H1 (cell line): ENCODE data around the gene NEDD8. TPM values are rescaled to one million over a fixed set of nuclear protein-coding genes. Genes with fewer than 3 reads are reported as not detected.

Experiments used
- CTCF ChIA-PET: fragments of 300-600 bp; sonication (Branson Sonifier 250); formaldehyde crosslinking; loops from one replicate; lab custom pipeline; 2021; ENCODE audit not compliant: partially characterized antibody; lab: Charles Lee
- POLR2A ChIA-PET: fragments of 300-600 bp; sonication (Branson Sonifier 250); formaldehyde crosslinking; loops from one replicate; lab custom pipeline; 2021; ENCODE audit warnings: inconsistent platforms; ENCODE audit not compliant: partially characterized antibody; lab: Charles Lee
- DNase-seq, 2 experiments: peaks; one replicate each; pipeline versions ENCODE4 v3.0.0 to v3.0.0-alpha.2; 2010 to 2022; ENCODE audit warnings: low spot score in 2 of 2, low read depth in 1 of 2, mixed read lengths in 1 of 2
- FAIRE-seq: peaks from 2 replicates; lab custom pipeline; 2011; peaks lifted over from hg19 to GRCh38; lab: Jason Lieb, UNC
- H2AFZ ChIP-seq: 2 replicates; pipeline ENCODE4 v1.8.1; 2012; ENCODE audit warnings: low read length, inconsistent platforms
- H2AK5ac ChIP-seq: 2 replicates; pipeline ENCODE4 v1.6.1; 2013; ENCODE audit warnings: low read depth, low read length
- H2BK120ac ChIP-seq: replicated peaks from 2 replicates; pipeline ENCODE3; 2013; ENCODE audit warnings: low read depth, low read length, inconsistent platforms
- H2BK12ac ChIP-seq: 2 replicates; pipeline ENCODE4 v1.6.1; 2013; ENCODE audit warnings: low read depth, low read length
- H2BK15ac ChIP-seq: 2 replicates; pipeline ENCODE4 v1.6.1; 2013; ENCODE audit warnings: low read length
- H2BK20ac ChIP-seq: 2 replicates; pipeline ENCODE4 v1.6.1; 2013; ENCODE audit warnings: low read length
- H2BK5ac ChIP-seq: 2 replicates; pipeline ENCODE4 v1.6.1; 2013; ENCODE audit warnings: low read depth, low read length
- H3K14ac ChIP-seq: 2 replicates; pipeline ENCODE4 v1.6.1; 2013; ENCODE audit warnings: inconsistent platforms; ENCODE audit not compliant: insufficient read length
- H3K18ac ChIP-seq: 2 replicates; pipeline ENCODE4 v1.6.1; 2013; ENCODE audit warnings: low read length; ENCODE audit errors: extremely low read depth
- H3K23ac ChIP-seq: 2 replicates; pipeline ENCODE4 v1.6.1; 2013; ENCODE audit warnings: inconsistent platforms; ENCODE audit not compliant: insufficient read length
- H3K23me2 ChIP-seq: 2 replicates; pipeline ENCODE4 v1.6.1; 2013; ENCODE audit warnings: low read depth, low read length
- H3K27ac ChIP-seq: 2 replicates; pipeline ENCODE4 v1.6.1; 2011; ENCODE audit warnings: low read depth, low read length, inconsistent platforms
- H3K27me3 ChIP-seq, 4 experiments: replicated peaks in 1 of 4; 1 replicate in 1 of 4; 2 replicates in 3 of 4; pipeline versions ENCODE4 v1.6.1 to v1.8.1; 2011 to 2013; ENCODE audit warnings: low read length in 3 of 4, mild to moderate bottlenecking in 3 of 4, inconsistent platforms in 2 of 4, mixed read lengths in 2 of 4, moderate library complexity in 1 of 4; ENCODE audit not compliant: control insufficient read depth in 3 of 4, insufficient read depth in 3 of 4; ENCODE audit errors: extremely low read depth in 1 of 4
- H3K36me3 ChIP-seq, 4 experiments: 2 replicates each; pipeline versions ENCODE4 v1.6.1 to v1.8.1; 2011 to 2013; ENCODE audit warnings: mild to moderate bottlenecking in 4 of 4, low read length in 3 of 4, moderate library complexity in 2 of 4, control low read depth in 1 of 4, inconsistent platforms in 1 of 4; ENCODE audit not compliant: insufficient read depth in 4 of 4, control insufficient read depth in 2 of 4
- H3K4ac ChIP-seq: replicated peaks from 2 replicates; pipeline ENCODE3; 2013; ENCODE audit warnings: low read length, low read depth, mixed read lengths, inconsistent platforms; ENCODE audit not compliant: insufficient read length
- H3K4me1 ChIP-seq, 4 experiments: replicated peaks in 1 of 4; 1 replicate in 1 of 4; 2 replicates in 3 of 4; pipeline versions ENCODE4 v1.6.1 to v1.8.1; 2011 to 2013; ENCODE audit warnings: low read length in 3 of 4, inconsistent platforms in 2 of 4, mixed read lengths in 1 of 4; ENCODE audit not compliant: insufficient read depth in 4 of 4, control insufficient read depth in 3 of 4
- H3K4me2 ChIP-seq, 2 experiments: 2 replicates each; pipeline versions ENCODE4 v1.6.1 to v1.8.1; 2011 to 2013; ENCODE audit warnings: low read depth in 2 of 2, low read length in 2 of 2, control low read depth in 1 of 2, inconsistent platforms in 1 of 2, mild to moderate bottlenecking in 1 of 2; ENCODE audit not compliant: insufficient read depth in 1 of 2
- H3K4me3 ChIP-seq, 4 experiments: fragments of 200-600, 300-600 bp in 1 of 4; sonication (generic), shearing (Covaris generic), sonication (Bioruptor Twin) in 1 of 4; 2 replicates each; pipeline versions ENCODE4 v1.5.1 to v1.8.1; 2011 to 2016; ENCODE audit warnings: low read length in 4 of 4, low read depth in 3 of 4, control low read depth in 2 of 4, inconsistent platforms in 2 of 4, mild to moderate bottlenecking in 2 of 4, mixed read lengths in 1 of 4, moderate library complexity in 1 of 4; ENCODE audit not compliant: insufficient read depth in 2 of 4; ENCODE audit errors: extremely low read depth in 1 of 4
- H3K56ac ChIP-seq: replicated peaks from 2 replicates; pipeline ENCODE3; 2013; ENCODE audit warnings: low read depth, mild to moderate bottlenecking, mixed read lengths, low read length, inconsistent platforms; ENCODE audit not compliant: insufficient read length
- H3K79me1 ChIP-seq: 2 replicates; pipeline ENCODE4 v1.6.1; 2013; ENCODE audit warnings: low read depth, low read length, control low read depth
- H3K79me2 ChIP-seq, 2 experiments: 2 replicates each; pipeline versions ENCODE4 v1.6.1 to v1.8.1; 2012 to 2013; ENCODE audit warnings: low read length in 2 of 2, mild to moderate bottlenecking in 2 of 2, inconsistent platforms in 1 of 2; ENCODE audit not compliant: insufficient read depth in 2 of 2, control insufficient read depth in 1 of 2
- H3K9ac ChIP-seq, 4 experiments: replicated peaks in 1 of 4; 1 replicate in 1 of 4; 2 replicates in 3 of 4; pipeline versions ENCODE4 v1.6.1 to v1.8.1; 2011 to 2013; ENCODE audit warnings: low read depth in 3 of 4, low read length in 3 of 4, control low read depth in 2 of 4, mild to moderate bottlenecking in 2 of 4, moderate library complexity in 2 of 4, inconsistent platforms in 1 of 4; ENCODE audit errors: extremely low read depth in 1 of 4
- H3K9me3 ChIP-seq, 2 experiments: 2 replicates each; pipeline versions ENCODE4 v1.6.1 to v1.8.1; 2012 to 2013; ENCODE audit warnings: mild to moderate bottlenecking in 2 of 2, moderate library complexity in 2 of 2, control low read depth in 1 of 2, inconsistent platforms in 1 of 2, low read depth in 1 of 2, low read length in 1 of 2, mixed read lengths in 1 of 2; ENCODE audit not compliant: insufficient read depth in 2 of 2
- H4K20me1 ChIP-seq, 2 experiments: replicated peaks in 1 of 2; 2 replicates each; pipeline versions ENCODE3 to v1.8.1; 2011 to 2013; ENCODE audit warnings: inconsistent platforms in 2 of 2, low read length in 2 of 2, mild to moderate bottlenecking in 1 of 2; ENCODE audit not compliant: insufficient read depth in 2 of 2, control insufficient read depth in 1 of 2
- H4K5ac ChIP-seq: 2 replicates; pipeline ENCODE4 v1.6.1; 2013; ENCODE audit warnings: low read length, low read depth, mixed read lengths, inconsistent platforms; ENCODE audit not compliant: insufficient read length
- H4K8ac ChIP-seq: 2 replicates; pipeline ENCODE4 v1.8.0; 2013; ENCODE audit warnings: mild to moderate bottlenecking, moderate library complexity, low read length, inconsistent platforms; ENCODE audit not compliant: insufficient read depth; ENCODE audit errors: extremely low read depth
- H4K91ac ChIP-seq: replicated peaks from 2 replicates; pipeline ENCODE3; 2013; ENCODE audit warnings: low read length, mixed read lengths, inconsistent platforms; ENCODE audit not compliant: insufficient read length
- GABPA ChIP-seq: IDR thresholded peaks from 2 replicates; pipeline ENCODE4 v1.6.1; 2011; ENCODE audit warnings: mild to moderate bottlenecking, low read length, moderate library complexity, borderline replicate concordance; ENCODE audit not compliant: insufficient read depth
- NANOG ChIP-seq: IDR thresholded peaks from 2 replicates; pipeline ENCODE4 v1.6.1; 2011; ENCODE audit warnings: low read length, low read depth, mild to moderate bottlenecking, inconsistent platforms; ENCODE audit not compliant: insufficient read depth, poor library complexity, severe bottlenecking
- NRF1 ChIP-seq: IDR thresholded peaks from 2 replicates; pipeline ENCODE4 v1.6.1; 2011; ENCODE audit warnings: mild to moderate bottlenecking, low read depth, low read length, improper control_type of control experiment
- PHF8 ChIP-seq: fragments of 200-600 bp; sonication (generic); conservative IDR thresholded peaks from 2 replicates; pipeline ENCODE4 v1.7.1; 2012; ENCODE audit warnings: low read depth, mild to moderate bottlenecking, inconsistent platforms, low read length, moderate library complexity
- POLR2A ChIP-seq, 2 experiments: IDR thresholded peaks; 1 replicate in 1 of 2; 2 replicates in 1 of 2; pipeline ENCODE4 v1.6.1; 2011; ENCODE audit warnings: low read depth in 2 of 2, low read length in 2 of 2, mild to moderate bottlenecking in 2 of 2; ENCODE audit errors: control extremely low read depth in 1 of 2
- RAD21 ChIP-seq, 2 experiments: IDR thresholded peaks in 1 of 2; conservative IDR thresholded peaks in 1 of 2; 2 replicates each; pipeline ENCODE4 v1.6.1; 2011; ENCODE audit warnings: low read depth in 2 of 2, low read length in 2 of 2, improper control_type of control experiment in 1 of 2, inconsistent platforms in 1 of 2, mild to moderate bottlenecking in 1 of 2, moderate library complexity in 1 of 2
- SIN3A ChIP-seq, 2 experiments: IDR thresholded peaks in 1 of 2; conservative IDR thresholded peaks in 1 of 2; 2 replicates each; pipeline ENCODE4 v1.6.1; 2011 to 2012; ENCODE audit warnings: low read length in 2 of 2, improper control_type of control experiment in 1 of 2, low read depth in 1 of 2, mild to moderate bottlenecking in 1 of 2
- TAF7 ChIP-seq: optimal IDR thresholded peaks from 2 replicates; pipeline ENCODE3; 2011; ENCODE audit warnings: low read depth, mild to moderate bottlenecking, inconsistent platforms, low read length, moderate library complexity, borderline replicate concordance
- WGBS, 2 experiments: shearing (Covaris generic) in 1 of 2; methylation state at CpG; one replicate each; pipeline versions ENCODE4 v1.1.6 to v1.1.7; 2013 to 2015; ENCODE audit warnings: low lambda C conversion rate in 2 of 2, mixed read lengths in 2 of 2, inconsistent platforms in 1 of 2, low coverage in 1 of 2, missing lambda C conversion rate in 1 of 2; ENCODE audit not compliant: insufficient replicate concordance in 2 of 2, insufficient coverage in 1 of 2, insufficient read length in 1 of 2; ENCODE audit errors: extremely low coverage in 1 of 2, missing lambda C conversion rate in 1 of 2; 5-methylcytosine and 5-hydroxymethylcytosine counted together
- polyA plus RNA-seq, 7 experiments: library from polyadenylated mRNA; depleted of rRNA in 3 of 7; stranded (reverse) in 5 of 7; unstranded in 2 of 7; fragments of >200 nt in 5 of 7; fragments of 200-250 nt in 2 of 7; gene quantifications; 1 replicate in 5 of 7; 2 replicates in 1 of 7; 4 replicates in 1 of 7; pipeline versions ENCODE4 v1.2.1 to v1.2.3, GENCODE V29; 2011 to 2013; ENCODE audit warnings: missing spikeins in 2 of 7, mixed read lengths in 2 of 7
- total RNA-seq: library from RNA; stranded (reverse); fragmentation: NEBNext Ultra II Directional; extraction: Animal tissue kit (Norgen Biotek cat#: 25700); gene quantifications from 2 replicates; pipeline ENCODE4 v1.2.1, GENCODE V29; 2021

Gene NEDD8
- total and polyA plus RNA-seq, 2 of the 8 experiments (the other 6 are each of a cell fraction or from before 2014, with no cell fraction given) = 253 to 317 TPM

DNA sequence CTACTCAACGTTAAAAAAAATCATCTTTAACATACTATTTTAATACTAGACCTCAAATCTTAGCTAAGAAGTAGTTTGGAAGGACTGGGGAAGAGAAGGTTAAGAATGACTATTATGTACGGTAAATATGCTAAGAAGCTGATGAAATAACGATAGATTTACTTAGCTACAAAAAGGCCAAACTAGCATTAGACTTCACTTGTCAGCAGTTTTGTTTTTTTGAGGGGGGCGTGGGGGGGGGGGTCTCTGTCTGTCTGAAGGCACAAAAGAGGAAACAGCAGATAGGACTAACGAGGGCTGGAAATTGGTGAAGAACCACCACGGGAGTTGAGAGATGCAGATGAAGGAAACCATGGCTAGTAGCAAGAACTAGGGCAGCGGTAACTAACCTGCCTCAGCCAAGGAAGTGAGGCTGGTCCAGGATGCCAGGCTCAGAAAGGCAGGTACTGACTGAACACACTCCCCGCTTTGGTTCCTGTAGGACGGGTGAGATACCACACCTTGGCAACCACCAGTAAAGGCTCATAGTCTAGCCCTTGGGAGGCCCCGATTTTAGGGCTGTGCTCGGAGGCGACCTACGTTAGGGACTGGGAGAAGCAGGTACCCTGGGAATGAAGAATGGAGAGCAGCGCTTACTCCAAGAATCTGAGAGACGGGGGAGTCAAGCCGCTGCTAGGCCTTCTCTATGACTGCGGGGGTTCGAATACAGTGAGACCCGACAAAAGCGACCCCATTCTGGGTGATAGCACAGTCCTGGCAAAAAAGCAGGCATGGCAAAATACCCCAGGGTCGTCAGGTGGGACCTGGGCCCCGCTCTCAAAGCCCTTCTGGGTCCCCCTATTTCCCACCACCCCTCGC lies 675 bp downstream of the NEDD8 start:
- 20% methylated on average over 23 of the region's 23 CpGs; no CpG with 5 or more reads in 1 of the 2 experiments for WGBS, 2 experiments
- FAIRE-seq (no peak), DNase-seq (peak in 1 of 2 experiments; percentile 56)
- Histone ChIP-seq H2BK12ac (0 out of 2 replicates have a peak overlapping the region, but pooled peaks have one; percentile 12), H3K4me2 (peak overlapping the region; percentile 86 to 92), H3K14ac (no peak overlapping the region), H4K5ac (no peak overlapping the region), H3K23ac (no peak overlapping the region), H2BK5ac (peak overlapping the region; percentile 96; the same call in 1 of the 2 replicates), H3K56ac (peak overlapping the region; percentile 37), H2AK5ac (peak overlapping the region; percentile 96), H3K36me3 (peaks cover 0 to 22% (median 10%) of the 10 kb centered on the region in 4 experiments; a peak in 4 of 8 replicates), H3K23me2 (peaks cover 11% of the 10 kb centered on the region), H2BK15ac (peak overlapping the region; percentile 66; the same call in 1 of the 2 replicates), H3K9ac (peak overlapping the region; percentile 76 to 86 (median 80)), H3K9me3 (no peaks in the 10 kb centered on the region), H3K4me3 (peak overlapping the region; percentile 81 to 97 (median 88)), H3K27me3 (no peaks in the 10 kb centered on the region; a peak in 1 of 7 replicates), H2AFZ (peak overlapping the region; percentile 95; the same call in 1 of the 2 replicates), H4K8ac (peak overlapping the region; percentile 93), H3K4ac (no peak overlapping the region), H3K27ac (peak overlapping the region; percentile 94), H4K20me1 (peaks cover 0 to 5% of the 10 kb centered on the region in 2 experiments), H4K91ac (peak overlapping the region; percentile 41), H3K79me2 (peaks cover 3 to 55% of the 10 kb centered on the region in 2 experiments; a peak in 2 of 4 replicates), H3K4me1 (peaks cover 2 to 14% (median 4%) of the 10 kb centered on the region in 4 experiments; a peak in 5 of 7 replicates), H2BK20ac (no peak overlapping the region), H2BK120ac (no peak overlapping the region), H3K79me1 (no peaks in the 10 kb centered on the region; the same call in 1 of the 2 replicates), H3K18ac (peak overlapping the region; percentile 64; the same call in 1 of the 2 replicates)
- POLR2A ChIA-PET = interaction anchor here (0.6 to 2.2 kb wide), 10 partner anchors 8 to 452 kb away, joined by 3 to 6 read pairs (median 4); partner anchors contain the start of genes CHMP4A, MDP1 and TM9SF1
- CTCF ChIA-PET = interaction anchor here (0.7 to 1.9 kb wide), 7 partner anchors 10 to 122 kb away, joined by 3 to 6 read pairs (median 4); partner anchors contain the start of gene MDP1
- TF ChIP-seq SIN3A (conservative IDR thresholded peaks at IDR 0.05 in 1 of 2, IDR thresholded peaks at IDR 0.05 in 1 of 2; ENCODE audit: low read depth in 1 of 2, low read length in 2 of 2) = no peak
- peak in 1 of 2 experiments; percentile 60; a peak in 1 of 3 replicates for TF ChIP-seq POLR2A (IDR thresholded peaks at IDR 0.05; ENCODE audit: control extremely low read depth in 1 of 2, low read depth in 2 of 2, low read length in 2 of 2)
- TF ChIP-seq RAD21 (IDR thresholded peaks at IDR 0.05 in 1 of 2, conservative IDR thresholded peaks at IDR 0.05 in 1 of 2; ENCODE audit: low read depth in 2 of 2, low read length in 2 of 2) = no peak
- no peak for TF ChIP-seq NANOG
- no peak for TF ChIP-seq NRF1
- TF ChIP-seq PHF8 = no peak
- TF ChIP-seq TAF7 = no peak
- no peak for TF ChIP-seq GABPA
